ENCODE results near the gene CNTNAP2.

DNA sequence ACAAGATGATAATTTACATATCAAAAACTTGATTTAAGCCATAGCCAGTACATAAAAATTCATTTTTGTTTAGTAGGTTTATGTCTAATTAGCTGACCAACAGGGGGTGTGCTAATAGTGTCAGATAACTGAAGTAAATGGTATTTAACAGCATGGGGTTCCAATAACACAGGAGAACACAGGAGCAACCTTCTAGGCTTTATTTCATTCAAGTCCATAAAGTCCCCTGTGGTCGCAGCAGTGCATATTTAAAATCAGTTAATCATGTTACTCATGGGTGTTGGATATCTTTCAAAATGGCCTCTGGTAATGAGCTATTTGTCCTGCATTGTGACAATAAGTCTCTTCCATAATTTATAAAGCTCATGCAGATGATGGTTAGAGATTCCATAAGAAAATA, 238.6 kb downstream of the CNTNAP2 start:
- TF ChIP-seq CTCF (conservative IDR thresholded peaks at IDR 0.05; ENCODE audit: low read depth, low read length) (no peak), POLR2A (IDR thresholded peaks at IDR 0.05; ENCODE audit: low read depth, low read length) (no peak), CHD1 (IDR thresholded peaks at IDR 0.05; ENCODE audit: low read depth, low read length) (no peak), MAZ (IDR thresholded peaks at IDR 0.05; ENCODE audit: borderline replicate concordance, low read depth, low read length) (no peak), NFE2L2 (IDR thresholded peaks at IDR 0.05; ENCODE audit: low read depth, low read length) (no peak), BHLHE40 (IDR thresholded peaks at IDR 0.05; ENCODE audit: low read depth, low read length) (no peak), FOS (IDR thresholded peaks at IDR 0.05; ENCODE audit: low read depth, low read length) (no peak), RAD21 (IDR thresholded peaks at IDR 0.05; ENCODE audit: low read length) (no peak), RFX5 (IDR thresholded peaks at IDR 0.05; ENCODE audit: low read depth, low read length) (no peak), SMC3 (IDR thresholded peaks at IDR 0.05; ENCODE audit: low read depth, low read length) (no peak), MXI1 (IDR thresholded peaks at IDR 0.05; ENCODE audit: borderline replicate concordance, low read depth, low read length) (no peak)
- TF ChIP-seq, protein P1, sequence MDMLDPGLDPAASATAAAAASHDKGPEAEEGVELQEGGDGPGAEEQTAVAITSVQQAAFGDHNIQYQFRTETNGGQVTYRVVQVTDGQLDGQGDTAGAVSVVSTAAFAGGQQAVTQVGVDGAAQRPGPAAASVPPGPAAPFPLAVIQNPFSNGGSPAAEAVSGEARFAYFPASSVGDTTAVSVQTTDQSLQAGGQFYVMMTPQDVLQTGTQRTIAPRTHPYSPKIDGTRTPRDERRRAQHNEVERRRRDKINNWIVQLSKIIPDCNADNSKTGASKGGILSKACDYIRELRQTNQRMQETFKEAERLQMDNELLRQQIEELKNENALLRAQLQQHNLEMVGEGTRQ (IDR thresholded peaks at IDR 0.05; ENCODE audit: low read depth, low read length): no peak
- TF ChIP-seq, protein P2, sequence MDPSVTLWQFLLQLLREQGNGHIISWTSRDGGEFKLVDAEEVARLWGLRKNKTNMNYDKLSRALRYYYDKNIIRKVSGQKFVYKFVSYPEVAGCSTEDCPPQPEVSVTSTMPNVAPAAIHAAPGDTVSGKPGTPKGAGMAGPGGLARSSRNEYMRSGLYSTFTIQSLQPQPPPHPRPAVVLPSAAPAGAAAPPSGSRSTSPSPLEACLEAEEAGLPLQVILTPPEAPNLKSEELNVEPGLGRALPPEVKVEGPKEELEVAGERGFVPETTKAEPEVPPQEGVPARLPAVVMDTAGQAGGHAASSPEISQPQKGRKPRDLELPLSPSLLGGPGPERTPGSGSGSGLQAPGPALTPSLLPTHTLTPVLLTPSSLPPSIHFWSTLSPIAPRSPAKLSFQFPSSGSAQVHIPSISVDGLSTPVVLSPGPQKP (IDR thresholded peaks at IDR 0.05; ENCODE audit: borderline replicate concordance, low read depth, low read length): no peak
